Body of pancreas (tissue), 4 donors: ENCODE results near the gene NUP188.

ENCODE experiments used
- POLR2A ChIP-seq, 3 donors: fragments of 450-650 bp; IDR thresholded peaks; one replicate each; pipeline ENCODE4 v1.6.1; 2016; ENCODE audit warnings: antibody characterized with exemption in 3 of 3, mild to moderate bottlenecking in 2 of 3
- TF ChIP-seq, protein P1 (sequence below), 7 experiments: fragments of 450-650 bp in 4 of 7; fragments of 200-600 bp in 3 of 7; sonication (generic) in 3 of 7; IDR thresholded peaks; one replicate each; pipeline ENCODE4 v1.5.1; 2016 to 2019; ENCODE audit warnings: antibody characterized with exemption in 7 of 7

DNA sequence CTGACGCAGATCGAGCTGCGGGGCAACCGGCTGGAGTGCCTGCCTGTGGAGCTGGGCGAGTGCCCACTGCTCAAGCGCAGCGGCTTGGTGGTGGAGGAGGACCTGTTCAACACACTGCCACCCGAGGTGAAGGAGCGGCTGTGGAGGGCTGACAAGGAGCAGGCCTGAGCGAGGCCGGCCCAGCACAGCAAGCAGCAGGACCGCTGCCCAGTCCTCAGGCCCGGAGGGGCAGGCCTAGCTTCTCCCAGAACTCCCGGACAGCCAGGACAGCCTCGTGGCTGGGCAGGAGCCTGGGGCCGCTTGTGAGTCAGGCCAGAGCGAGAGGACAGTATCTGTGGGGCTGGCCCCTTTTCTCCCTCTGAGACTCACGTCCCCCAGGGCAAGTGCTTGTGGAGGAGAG lies 31.3 kb upstream of the NUP188 start:
- TF ChIP-seq, protein P1, sequence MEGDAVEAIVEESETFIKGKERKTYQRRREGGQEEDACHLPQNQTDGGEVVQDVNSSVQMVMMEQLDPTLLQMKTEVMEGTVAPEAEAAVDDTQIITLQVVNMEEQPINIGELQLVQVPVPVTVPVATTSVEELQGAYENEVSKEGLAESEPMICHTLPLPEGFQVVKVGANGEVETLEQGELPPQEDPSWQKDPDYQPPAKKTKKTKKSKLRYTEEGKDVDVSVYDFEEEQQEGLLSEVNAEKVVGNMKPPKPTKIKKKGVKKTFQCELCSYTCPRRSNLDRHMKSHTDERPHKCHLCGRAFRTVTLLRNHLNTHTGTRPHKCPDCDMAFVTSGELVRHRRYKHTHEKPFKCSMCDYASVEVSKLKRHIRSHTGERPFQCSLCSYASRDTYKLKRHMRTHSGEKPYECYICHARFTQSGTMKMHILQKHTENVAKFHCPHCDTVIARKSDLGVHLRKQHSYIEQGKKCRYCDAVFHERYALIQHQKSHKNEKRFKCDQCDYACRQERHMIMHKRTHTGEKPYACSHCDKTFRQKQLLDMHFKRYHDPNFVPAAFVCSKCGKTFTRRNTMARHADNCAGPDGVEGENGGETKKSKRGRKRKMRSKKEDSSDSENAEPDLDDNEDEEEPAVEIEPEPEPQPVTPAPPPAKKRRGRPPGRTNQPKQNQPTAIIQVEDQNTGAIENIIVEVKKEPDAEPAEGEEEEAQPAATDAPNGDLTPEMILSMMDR (IDR thresholded peaks at IDR 0.05): no peak
- peak; percentile 30 to 51 (median 46) for TF ChIP-seq POLR2A (IDR thresholded peaks at IDR 0.05)
